ENCODE results near the gene RFPL1.
A peak's percentile ranks its signal among the peaks of the same experiment; 100 is the strongest.
"Not testable (repeated sequence)": the region's sequence is repeated elsewhere in the genome, so short reads cannot be mapped to it uniquely, and the experiment has no call there.

Gene RFPL1

GRCh38 chr22:29480512-29481264, 42.3 kb downstream of the RFPL1 start:
- Histone ChIP-seq H3K4me1 (ENCODE audit: insufficient read depth, low read length) (peaks cover 4% of the 10 kb centered on the region), H3K9me3 (ENCODE audit: low read length) (no peaks in the 10 kb centered on the region), H3K36me3 (ENCODE audit: insufficient read depth, low read length) (no peaks in the 10 kb centered on the region), H3K9ac (ENCODE audit: low read length) (no peak overlapping the region), H3K27ac (ENCODE audit: low read depth, low read length) (no peak overlapping the region), H3K27me3 (ENCODE audit: control insufficient read depth in 1 of 2, insufficient read depth in 2 of 2, low read length in 2 of 2) (peaks cover 34 to 54% of the 10 kb centered on the region in 2 donors), H3K4me3 (ENCODE audit: low read depth in 1 of 2, low read length in 2 of 2) (peak overlapping the region; percentile 23 to 38)

GRCh38 chr22:29481265-29482000, 43.0 kb downstream of the RFPL1 start:
- H3K9ac ChIP-seq (ENCODE audit: low read length), result no peak overlapping the region
- H3K36me3 ChIP-seq (ENCODE audit: insufficient read depth, low read length), result no peaks in the 10 kb centered on the region
- no peaks in the 10 kb centered on the region for H3K9me3 ChIP-seq (ENCODE audit: low read length)
- peaks cover 4% of the 10 kb centered on the region for H3K4me1 ChIP-seq (ENCODE audit: insufficient read depth, low read length)
- H3K27me3 ChIP-seq (ENCODE audit: control insufficient read depth in 1 of 2, insufficient read depth in 2 of 2, low read length in 2 of 2), result peaks cover 34 to 54% of the 10 kb centered on the region in 2 donors
- H3K4me3 ChIP-seq (ENCODE audit: low read depth in 1 of 2, low read length in 2 of 2), result peak overlapping the region in 1 of 2 donors; percentile 38
- H3K27ac ChIP-seq (ENCODE audit: low read depth, low read length), result no peak overlapping the region

GRCh38 chr22:29482253-29482652, 43.9 kb downstream of the RFPL1 start:
- H3K4me3 ChIP-seq (ENCODE audit: low read depth in 1 of 2, low read length in 2 of 2), result no peak overlapping the region
- no peak overlapping the region for H3K27ac ChIP-seq (ENCODE audit: low read depth, low read length)
- no peak overlapping the region for H3K9ac ChIP-seq (ENCODE audit: low read length)
- no peaks in the 10 kb centered on the region for H3K9me3 ChIP-seq (ENCODE audit: low read length)
- peaks cover 4% of the 10 kb centered on the region for H3K4me1 ChIP-seq (ENCODE audit: insufficient read depth, low read length)
- peaks cover 34 to 54% of the 10 kb centered on the region in 2 donors for H3K27me3 ChIP-seq (ENCODE audit: control insufficient read depth in 1 of 2, insufficient read depth in 2 of 2, low read length in 2 of 2)
- no peaks in the 10 kb centered on the region for H3K36me3 ChIP-seq (ENCODE audit: insufficient read depth, low read length)

GRCh38 chr22:29482726-29483125, 44.3 kb downstream of the RFPL1 start:
- Histone ChIP-seq H3K36me3 (ENCODE audit: insufficient read depth, low read length) (no peaks in the 10 kb centered on the region), H3K9ac (ENCODE audit: low read length) (no peak overlapping the region), H3K9me3 (ENCODE audit: low read length) (no peaks in the 10 kb centered on the region), H3K27me3 (ENCODE audit: control insufficient read depth in 1 of 2, insufficient read depth in 2 of 2, low read length in 2 of 2) (peaks cover 34 to 50% of the 10 kb centered on the region in 2 donors), H3K27ac (ENCODE audit: low read depth, low read length) (no peak overlapping the region), H3K4me3 (ENCODE audit: low read depth in 1 of 2, low read length in 2 of 2) (no peak overlapping the region), H3K4me1 (ENCODE audit: insufficient read depth, low read length) (peaks cover 4% of the 10 kb centered on the region)

DNA sequence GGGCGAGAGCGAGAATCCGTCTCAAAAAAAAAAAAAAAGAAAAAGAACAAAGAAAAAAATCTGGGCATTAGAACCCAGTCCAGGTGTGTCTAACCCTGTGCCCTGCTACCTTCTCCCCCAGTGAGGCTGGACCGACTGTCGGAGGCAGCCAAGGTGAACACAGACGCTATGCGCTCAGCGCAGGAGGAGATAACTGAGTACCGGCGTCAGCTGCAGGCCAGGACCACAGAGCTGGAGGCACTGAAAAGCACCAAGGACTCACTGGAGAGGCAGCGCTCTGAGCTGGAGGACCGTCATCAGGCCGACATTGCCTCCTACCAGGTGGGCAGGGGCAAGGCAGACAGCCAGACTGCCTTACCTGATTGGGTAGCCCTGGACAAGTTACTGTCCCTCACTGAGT, 44.9 kb downstream of the RFPL1 start:
- Histone ChIP-seq H3K36me3 (ENCODE audit: insufficient read depth, low read length) (no peaks in the 10 kb centered on the region), H3K4me3 (ENCODE audit: low read depth in 1 of 2, low read length in 2 of 2) (no peak overlapping the region), H3K9ac (ENCODE audit: low read length) (no peak overlapping the region), H3K9me3 (ENCODE audit: low read length) (no peaks in the 10 kb centered on the region), H3K4me1 (ENCODE audit: insufficient read depth, low read length) (peaks cover 4% of the 10 kb centered on the region), H3K27me3 (ENCODE audit: control insufficient read depth in 1 of 2, insufficient read depth in 2 of 2, low read length in 2 of 2) (peaks cover 34 to 45% of the 10 kb centered on the region in 2 donors), H3K27ac (ENCODE audit: low read depth, low read length) (no peak overlapping the region)

DNA sequence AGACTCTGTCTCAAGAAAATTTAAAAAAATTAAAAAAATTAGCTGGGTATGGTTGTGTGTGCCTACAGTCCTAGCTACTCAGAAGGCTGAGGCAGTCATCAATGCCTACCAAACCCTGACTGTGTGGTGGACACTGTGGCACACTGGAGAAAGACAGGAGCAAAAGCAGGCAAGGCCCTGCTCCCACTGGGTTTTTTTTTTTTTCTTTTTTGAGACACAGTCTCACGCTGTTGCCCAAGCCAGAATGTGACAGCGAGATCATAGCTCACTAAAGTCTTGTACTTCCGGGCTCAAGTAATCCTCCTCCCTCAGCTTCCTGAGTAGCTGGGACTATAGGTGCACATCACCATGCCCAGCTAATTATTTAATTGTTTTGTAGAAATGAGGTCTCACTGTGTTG, 46.3 kb downstream of the RFPL1 start:
- H3K4me1 ChIP-seq (ENCODE audit: insufficient read depth, low read length), result peaks cover 4% of the 10 kb centered on the region
- H3K4me3 ChIP-seq (ENCODE audit: low read depth in 1 of 2, low read length in 2 of 2), result no peak overlapping the region
- no peak overlapping the region for H3K9ac ChIP-seq (ENCODE audit: low read length)
- peaks cover 24 to 33% of the 10 kb centered on the region in 2 donors for H3K27me3 ChIP-seq (ENCODE audit: control insufficient read depth in 1 of 2, insufficient read depth in 2 of 2, low read length in 2 of 2)
- H3K9me3 ChIP-seq (ENCODE audit: low read length), result no peaks in the 10 kb centered on the region
- H3K36me3 ChIP-seq (ENCODE audit: insufficient read depth, low read length), result no peaks in the 10 kb centered on the region
- no peak overlapping the region for H3K27ac ChIP-seq (ENCODE audit: low read depth, low read length)

GRCh38 chr22:29485448-29485847, 47.1 kb downstream of the RFPL1 start:
- Histone ChIP-seq H3K9ac (ENCODE audit: low read length) (no peak overlapping the region), H3K9me3 (ENCODE audit: low read length) (no peaks in the 10 kb centered on the region), H3K27me3 (ENCODE audit: control insufficient read depth in 1 of 2, insufficient read depth in 2 of 2, low read length in 2 of 2) (peaks cover 23 to 25% of the 10 kb centered on the region in 2 donors), H3K36me3 (ENCODE audit: insufficient read depth, low read length) (no peaks in the 10 kb centered on the region), H3K4me3 (ENCODE audit: low read depth in 1 of 2, low read length in 2 of 2) (no peak overlapping the region), H3K27ac (ENCODE audit: low read depth, low read length) (no peak overlapping the region), H3K4me1 (ENCODE audit: insufficient read depth, low read length) (peaks cover 4% of the 10 kb centered on the region)

- Histone ChIP-seq H3K4me3 (ENCODE audit: low read depth in 1 of 2, low read length in 2 of 2) (no peak overlapping the region), H3K27ac (ENCODE audit: low read depth, low read length) (no peak overlapping the region), H3K27me3 (ENCODE audit: control insufficient read depth in 1 of 2, insufficient read depth in 2 of 2, low read length in 2 of 2) (peaks cover 4 to 6% of the 10 kb centered on the region in 2 donors), H3K4me1 (ENCODE audit: insufficient read depth, low read length) (no peaks in the 10 kb centered on the region), H3K36me3 (ENCODE audit: insufficient read depth, low read length) (no peaks in the 10 kb centered on the region), H3K9ac (ENCODE audit: low read length) (no peak overlapping the region), H3K9me3 (ENCODE audit: low read length) (no peaks in the 10 kb centered on the region)
Measured at GRCh38 chr22:29487426-29487986, 49.1 kb downstream of the RFPL1 start.

- H3K9me3 ChIP-seq (ENCODE audit: low read length); H3K27me3 ChIP-seq (ENCODE audit: control insufficient read depth in 1 of 2, insufficient read depth in 2 of 2, low read length in 2 of 2); H3K27ac ChIP-seq (ENCODE audit: low read depth, low read length); H3K4me1 ChIP-seq (ENCODE audit: insufficient read depth, low read length); H3K36me3 ChIP-seq (ENCODE audit: insufficient read depth, low read length); H3K4me3 ChIP-seq (ENCODE audit: low read depth in 1 of 2, low read length in 2 of 2); H3K9ac ChIP-seq (ENCODE audit: low read length): not testable (repeated sequence)
Measured at GRCh38 chr22:29489127-29489780, 50.9 kb downstream of the RFPL1 start.

- Histone ChIP-seq H3K9me3 (ENCODE audit: low read length) (no peaks in the 10 kb centered on the region), H3K27me3 (ENCODE audit: control insufficient read depth in 1 of 2, insufficient read depth in 2 of 2, low read length in 2 of 2) (no peaks in the 10 kb centered on the region), H3K36me3 (ENCODE audit: insufficient read depth, low read length) (no peaks in the 10 kb centered on the region), H3K27ac (ENCODE audit: low read depth, low read length) (no peak overlapping the region), H3K4me1 (ENCODE audit: insufficient read depth, low read length) (no peaks in the 10 kb centered on the region), H3K4me3 (ENCODE audit: low read depth in 1 of 2, low read length in 2 of 2) (no peak overlapping the region), H3K9ac (ENCODE audit: low read length) (no peak overlapping the region)
Measured at GRCh38 chr22:29491012-29491411, 52.6 kb downstream of the RFPL1 start.
